Activated naive CD4-positive, alpha-beta T cell treated with anti-CD3 and anti-CD28 coated beads, Interleukin-2, amount 10 ng/mL, durations not matched to agents 7 days and 5 days (primary cell): ENCODE measurements around the gene SPATA12.
A peak's percentile ranks its signal among the peaks of the same experiment; 100 is the strongest.

Experiments used
- CTCF ChIA-PET: fragments of 350-600 bp; sonication (Branson Sonifier 250); formaldehyde crosslinking; loops from one replicate; lab custom pipeline; 2021; ENCODE audit warnings: antibody characterized with exemption; lab: Charles Lee
- DNase-seq: peaks from one replicate; pipeline ENCODE4 v3.0.0-alpha.2; 2020
- H3K27ac Mint-ChIP-seq: one replicate; pipeline ENCODE4 v1.8.0; 2021; ENCODE audit warnings: mild to moderate bottlenecking, moderate library complexity, mixed read lengths
- H3K27me3 Mint-ChIP-seq: one replicate; pipeline ENCODE4 v1.8.0; 2021; ENCODE audit warnings: mild to moderate bottlenecking, mixed read lengths
- H3K36me3 Mint-ChIP-seq: one replicate; pipeline ENCODE4 v1.8.0; 2021; ENCODE audit warnings: mixed read lengths
- H3K4me1 Mint-ChIP-seq: one replicate; pipeline ENCODE4 v1.8.0; 2021; ENCODE audit warnings: mixed read lengths
- H3K4me3 Mint-ChIP-seq: one replicate; pipeline ENCODE4 v1.8.0; 2021; ENCODE audit warnings: mild to moderate bottlenecking, moderate library complexity, mixed read lengths
- H3K9me3 Mint-ChIP-seq: one replicate; pipeline ENCODE4 v1.8.0; 2021; ENCODE audit warnings: mixed read lengths

The SPATA12 gene, protein sequence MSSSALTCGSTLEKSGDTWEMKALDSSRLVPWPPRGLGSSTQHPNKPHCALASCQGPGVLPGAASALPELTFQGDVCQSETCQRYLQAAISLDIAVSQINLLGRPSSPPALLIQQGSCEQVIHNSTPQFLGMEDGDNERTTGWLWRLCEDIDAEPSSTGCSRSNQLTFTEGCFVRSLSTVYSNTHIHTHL

DNA sequence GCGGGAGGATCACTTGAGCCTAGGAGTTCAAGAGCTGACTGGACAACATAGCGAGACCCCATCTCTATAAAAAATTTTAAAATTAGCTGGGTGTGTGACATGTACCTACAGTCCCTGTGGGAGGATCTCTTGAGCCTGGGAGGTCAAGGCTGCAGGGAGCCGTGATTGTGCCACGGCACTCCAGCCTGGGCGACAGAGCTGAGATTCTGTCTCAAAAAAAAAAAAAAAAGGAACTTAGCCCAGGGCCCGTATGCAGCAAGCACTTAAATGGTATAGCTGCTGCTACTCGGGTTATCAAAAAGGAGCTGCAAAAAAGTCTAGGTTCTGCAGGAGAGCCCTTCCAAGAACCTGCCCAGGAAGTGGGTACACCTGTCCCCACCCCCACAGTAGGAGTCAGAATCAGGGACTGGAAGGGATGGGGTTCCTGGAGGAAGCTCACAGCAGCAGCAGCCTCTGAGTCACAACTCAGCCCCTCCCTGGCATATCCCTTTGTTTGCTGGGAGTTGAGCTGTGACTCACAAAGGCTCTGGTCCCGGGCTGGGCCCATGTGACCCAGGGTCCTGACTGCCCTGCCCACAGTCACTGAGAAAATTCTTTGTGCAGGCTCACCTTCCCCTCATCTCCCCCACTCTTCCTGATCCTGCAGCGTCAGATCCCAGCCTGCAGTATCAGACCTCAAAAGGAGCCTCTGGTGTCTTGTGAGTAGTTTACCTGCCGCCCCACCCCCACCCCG is at the start of gene SPATA12:
Gene SPATA12, plus strand, starts transcription at position 576 of the 733 bp plus-strand sequence. CDS start 13,031 bp downstream, outside the sequence.
- H3K27me3 Mint-ChIP-seq = peaks cover 3% of the 10 kb centered on the region
- no peak within 1 kb of the TSS for H3K27ac Mint-ChIP-seq
- CTCF ChIA-PET = interaction anchor here (0.6 to 1.1 kb wide), 3 partner anchors 40 to 100 kb away, joined by 3 read pairs; no protein-coding TSS in a partner anchor
- peaks cover 4% of the 10 kb centered on the region for H3K4me1 Mint-ChIP-seq
- no peaks in the 10 kb centered on the region for H3K9me3 Mint-ChIP-seq
- H3K4me3 Mint-ChIP-seq = no peak within 1 kb of the TSS
- peak; percentile 24 for DNase-seq
- no peaks in the 10 kb centered on the region for H3K36me3 Mint-ChIP-seq

DNA sequence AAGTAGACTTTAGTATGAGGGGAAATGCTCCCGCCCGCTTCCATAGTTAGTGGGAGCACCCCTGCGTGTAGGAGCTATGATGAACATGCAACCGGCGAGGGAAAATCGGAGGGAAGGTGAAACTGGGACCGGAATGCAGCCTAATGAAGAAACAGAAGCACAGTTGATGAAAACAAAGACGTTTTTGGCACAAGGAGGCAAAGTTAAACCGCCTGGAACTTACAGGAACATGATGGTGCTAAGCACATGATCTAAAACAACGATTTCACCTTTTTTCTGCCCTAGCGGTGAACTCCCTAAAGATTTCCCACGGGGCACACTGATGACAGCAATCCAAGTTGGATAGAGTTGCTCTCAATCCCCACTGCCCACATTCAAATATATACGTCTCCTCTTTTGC is 49.4 kb upstream of the SPATA12 start:
- CTCF ChIA-PET = no interaction called here

DNA sequence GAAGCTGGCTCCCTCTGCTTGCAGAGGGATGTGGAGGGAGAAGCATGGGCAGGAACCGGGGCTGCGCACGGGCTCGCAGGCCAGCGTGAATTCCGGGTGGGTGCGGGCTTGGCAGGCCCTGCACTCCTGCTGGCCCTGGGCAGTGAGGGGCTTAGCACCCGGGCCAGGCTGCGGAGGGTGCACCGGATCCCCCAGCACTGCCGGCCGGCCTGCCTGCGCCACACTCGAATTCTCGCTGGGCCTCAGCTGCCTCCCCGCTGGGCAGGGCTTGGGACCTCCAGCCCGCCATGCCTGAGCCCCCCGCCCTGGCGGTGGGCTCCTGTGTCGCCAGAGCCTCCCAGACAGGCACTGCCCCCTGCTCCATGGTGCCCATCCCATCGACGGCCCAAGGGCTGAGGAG is 47.6 kb upstream of the SPATA12 start:
- H3K4me3 Mint-ChIP-seq = no peak overlapping the region
- no peak for DNase-seq
- peaks cover 1% of the 10 kb centered on the region for H3K4me1 Mint-ChIP-seq
- CTCF ChIA-PET = no interaction called here
- H3K27ac Mint-ChIP-seq = no peak overlapping the region
- H3K27me3 Mint-ChIP-seq = peaks cover 23% of the 10 kb centered on the region
- no peaks in the 10 kb centered on the region for H3K36me3 Mint-ChIP-seq
- no peaks in the 10 kb centered on the region for H3K9me3 Mint-ChIP-seq

More for the DNA sequence above, 49.4 kb upstream of the SPATA12 start:
- Mint-ChIP-seq H3K36me3 (no peaks in the 10 kb centered on the region), H3K27ac (no peak overlapping the region), H3K4me3 (no peak overlapping the region), H3K27me3 (peaks cover 19% of the 10 kb centered on the region), H3K9me3 (no peaks in the 10 kb centered on the region), H3K4me1 (peaks cover 9% of the 10 kb centered on the region)
- DNase-seq = no peak

DNA sequence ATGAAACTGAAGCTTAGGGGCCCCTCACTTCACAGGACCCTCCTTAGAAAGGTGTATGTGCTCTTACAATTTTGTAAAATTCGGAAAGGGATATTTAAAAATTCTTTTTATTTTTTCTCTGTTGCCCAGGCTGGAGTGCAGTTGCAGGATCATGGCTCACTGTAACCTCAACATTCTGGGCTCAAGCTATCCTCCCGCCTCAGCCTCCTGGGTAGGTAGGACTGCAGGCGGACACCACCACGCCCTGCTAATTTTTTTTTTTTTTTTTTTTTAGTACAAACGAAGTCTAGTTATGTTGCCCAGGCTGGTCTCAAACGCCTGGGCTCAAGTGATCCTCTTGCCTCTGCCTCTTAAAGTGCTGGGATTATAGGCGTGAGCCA is 45.1 kb upstream of the SPATA12 start:
- no peaks in the 10 kb centered on the region for H3K36me3 Mint-ChIP-seq
- peaks cover 22% of the 10 kb centered on the region for H3K27me3 Mint-ChIP-seq
- H3K27ac Mint-ChIP-seq = no peak overlapping the region
- CTCF ChIA-PET = no interaction called here
- no peaks in the 10 kb centered on the region for H3K9me3 Mint-ChIP-seq
- DNase-seq = no peak
- H3K4me1 Mint-ChIP-seq = no peaks in the 10 kb centered on the region
- H3K4me3 Mint-ChIP-seq = no peak overlapping the region

GRCh38 chr3:57015912-57016311 is 44.6 kb upstream of the SPATA12 start:
- no peak overlapping the region for H3K4me3 Mint-ChIP-seq
- peaks cover 24% of the 10 kb centered on the region for H3K27me3 Mint-ChIP-seq
- no peak for DNase-seq
- no peaks in the 10 kb centered on the region for H3K9me3 Mint-ChIP-seq
- no peak overlapping the region for H3K27ac Mint-ChIP-seq
- H3K4me1 Mint-ChIP-seq = no peaks in the 10 kb centered on the region
- no peaks in the 10 kb centered on the region for H3K36me3 Mint-ChIP-seq
- CTCF ChIA-PET = interaction anchor here (0.6 kb wide), 1 partner anchor 13 kb away, joined by 3 read pairs; no protein-coding TSS in a partner anchor

- Mint-ChIP-seq H3K36me3 (no peaks in the 10 kb centered on the region), H3K4me3 (no peak overlapping the region), H3K27ac (no peak overlapping the region), H3K9me3 (no peaks in the 10 kb centered on the region), H3K4me1 (no peaks in the 10 kb centered on the region), H3K27me3 (peaks cover 24% of the 10 kb centered on the region)
- DNase-seq = no peak
- CTCF ChIA-PET = interaction anchor here (1.0 kb wide), 1 partner anchor 22 kb away, joined by 4 read pairs; no protein-coding TSS in a partner anchor
Measured at GRCh38 chr3:57017459-57017845, 43.0 kb upstream of the SPATA12 start.

GRCh38 chr3:57018246-57018645 is 42.2 kb upstream of the SPATA12 start:
- H3K36me3 Mint-ChIP-seq = no peaks in the 10 kb centered on the region
- no peak overlapping the region for H3K27ac Mint-ChIP-seq
- no peak for DNase-seq
- no peaks in the 10 kb centered on the region for H3K4me1 Mint-ChIP-seq
- no peaks in the 10 kb centered on the region for H3K9me3 Mint-ChIP-seq
- CTCF ChIA-PET = no interaction called here
- no peak overlapping the region for H3K4me3 Mint-ChIP-seq
- peaks cover 24% of the 10 kb centered on the region for H3K27me3 Mint-ChIP-seq

DNA sequence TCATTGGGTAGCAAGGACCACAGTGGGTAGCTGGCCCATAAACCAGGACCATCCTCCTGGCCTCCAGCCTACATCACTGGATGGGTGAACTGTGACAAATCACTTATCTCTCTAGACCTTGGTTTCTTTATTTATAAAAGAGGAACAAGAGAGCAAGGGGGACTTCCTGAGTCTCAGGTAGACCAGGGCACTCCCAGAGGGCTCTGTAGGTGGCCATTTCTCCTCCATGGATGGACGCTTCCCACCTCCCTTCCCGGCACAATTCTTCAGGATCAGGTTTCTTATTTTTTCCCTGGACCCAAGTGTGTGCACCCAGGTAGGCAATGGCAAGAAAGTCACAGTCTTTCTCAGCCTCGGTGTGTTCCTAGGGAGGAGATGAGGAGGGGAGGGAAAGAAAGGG is 41.4 kb upstream of the SPATA12 start:
- no peaks in the 10 kb centered on the region for H3K36me3 Mint-ChIP-seq
- DNase-seq = no peak
- H3K27me3 Mint-ChIP-seq = peaks cover 24% of the 10 kb centered on the region
- CTCF ChIA-PET = no interaction called here
- no peaks in the 10 kb centered on the region for H3K9me3 Mint-ChIP-seq
- no peaks in the 10 kb centered on the region for H3K4me1 Mint-ChIP-seq
- no peak overlapping the region for H3K27ac Mint-ChIP-seq
- H3K4me3 Mint-ChIP-seq = no peak overlapping the region

DNA sequence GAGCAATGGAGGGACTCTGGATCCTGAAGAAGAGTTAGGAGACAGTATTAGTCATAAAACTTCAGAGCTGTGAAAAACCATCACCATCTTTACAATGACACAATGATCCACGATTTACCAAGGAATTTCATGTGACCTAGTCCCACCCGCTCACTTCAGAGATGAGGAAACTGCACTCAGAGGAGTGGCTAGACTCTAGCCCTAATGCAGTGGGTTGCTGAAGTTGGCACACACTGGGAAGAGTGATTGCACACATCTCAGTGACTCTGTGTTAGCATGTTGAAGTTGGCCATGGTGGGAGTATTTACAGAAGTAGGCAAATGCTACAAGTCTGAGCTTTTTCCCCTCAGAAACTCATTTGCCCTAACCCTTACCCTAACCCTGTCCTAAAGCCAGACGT is 35.2 kb upstream of the SPATA12 start:
- no peaks in the 10 kb centered on the region for H3K36me3 Mint-ChIP-seq
- H3K4me3 Mint-ChIP-seq = no peak overlapping the region
- no peaks in the 10 kb centered on the region for H3K4me1 Mint-ChIP-seq
- no peak for DNase-seq
- no peaks in the 10 kb centered on the region for H3K9me3 Mint-ChIP-seq
- no peak overlapping the region for H3K27ac Mint-ChIP-seq
- CTCF ChIA-PET = no interaction called here
- peaks cover 18% of the 10 kb centered on the region for H3K27me3 Mint-ChIP-seq

DNA sequence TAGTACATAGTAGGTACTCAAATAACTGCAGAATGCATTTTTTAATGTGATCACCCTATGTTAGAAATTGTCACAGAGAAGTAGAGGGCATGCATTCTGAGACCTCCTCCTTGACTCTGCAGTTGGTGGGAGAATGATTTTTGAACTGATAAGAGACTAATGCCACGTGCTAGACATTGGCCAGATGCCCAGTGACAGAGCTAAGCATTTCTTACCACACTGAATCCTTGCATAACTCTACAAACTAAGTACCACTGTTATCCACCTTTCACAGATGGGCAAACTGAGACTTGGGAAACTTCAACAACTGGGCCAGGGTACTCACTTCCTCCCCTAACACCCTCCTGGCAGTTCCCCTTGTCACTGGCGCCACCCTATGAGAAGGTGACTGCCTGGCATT is 33.5 kb upstream of the SPATA12 start:
- H3K27ac Mint-ChIP-seq = no peak overlapping the region
- H3K9me3 Mint-ChIP-seq = no peaks in the 10 kb centered on the region
- DNase-seq = no peak
- no peaks in the 10 kb centered on the region for H3K36me3 Mint-ChIP-seq
- H3K4me3 Mint-ChIP-seq = no peak overlapping the region
- no peaks in the 10 kb centered on the region for H3K4me1 Mint-ChIP-seq
- CTCF ChIA-PET = no interaction called here
- H3K27me3 Mint-ChIP-seq = peaks cover 19% of the 10 kb centered on the region

DNA sequence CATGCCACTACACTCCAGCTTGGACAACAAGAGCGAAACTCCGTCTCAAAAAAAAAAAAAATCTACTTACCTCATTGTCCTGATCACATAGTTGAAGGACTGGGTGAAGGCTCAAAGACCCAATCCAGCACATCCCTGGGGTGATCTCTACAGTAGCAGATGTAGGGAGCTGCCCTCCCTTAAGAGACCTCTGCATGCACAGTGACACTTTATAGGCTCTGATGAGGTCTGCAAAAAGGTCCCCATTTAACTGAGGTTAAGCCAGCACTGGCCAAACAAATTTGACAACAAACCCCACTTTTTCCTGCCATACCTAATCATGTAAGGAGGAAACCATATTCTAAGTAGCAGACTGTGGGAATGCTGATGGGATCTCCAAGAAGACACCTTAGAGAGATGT is 31.1 kb upstream of the SPATA12 start:
- Mint-ChIP-seq H3K36me3 (no peaks in the 10 kb centered on the region), H3K4me1 (no peaks in the 10 kb centered on the region), H3K27me3 (peaks cover 29% of the 10 kb centered on the region), H3K4me3 (no peak overlapping the region), H3K27ac (no peak overlapping the region), H3K9me3 (no peaks in the 10 kb centered on the region)
- CTCF ChIA-PET = no interaction called here
- no peak for DNase-seq

- DNase-seq = no peak
- Mint-ChIP-seq H3K27me3 (peaks cover 29% of the 10 kb centered on the region), H3K27ac (no peak overlapping the region), H3K4me3 (no peak overlapping the region), H3K4me1 (no peaks in the 10 kb centered on the region), H3K36me3 (no peaks in the 10 kb centered on the region), H3K9me3 (no peaks in the 10 kb centered on the region)
- CTCF ChIA-PET = no interaction called here
Measured at GRCh38 chr3:57029924-57030323, 30.5 kb upstream of the SPATA12 start.

- H3K4me1 Mint-ChIP-seq = no peaks in the 10 kb centered on the region
- peaks cover 24% of the 10 kb centered on the region for H3K27me3 Mint-ChIP-seq
- H3K36me3 Mint-ChIP-seq = no peaks in the 10 kb centered on the region
- no peak for DNase-seq
- no peak overlapping the region for H3K27ac Mint-ChIP-seq
- H3K4me3 Mint-ChIP-seq = no peak overlapping the region
- no peaks in the 10 kb centered on the region for H3K9me3 Mint-ChIP-seq
- CTCF ChIA-PET = no interaction called here
Measured at GRCh38 chr3:57030721-57031120, 29.7 kb upstream of the SPATA12 start.

DNA sequence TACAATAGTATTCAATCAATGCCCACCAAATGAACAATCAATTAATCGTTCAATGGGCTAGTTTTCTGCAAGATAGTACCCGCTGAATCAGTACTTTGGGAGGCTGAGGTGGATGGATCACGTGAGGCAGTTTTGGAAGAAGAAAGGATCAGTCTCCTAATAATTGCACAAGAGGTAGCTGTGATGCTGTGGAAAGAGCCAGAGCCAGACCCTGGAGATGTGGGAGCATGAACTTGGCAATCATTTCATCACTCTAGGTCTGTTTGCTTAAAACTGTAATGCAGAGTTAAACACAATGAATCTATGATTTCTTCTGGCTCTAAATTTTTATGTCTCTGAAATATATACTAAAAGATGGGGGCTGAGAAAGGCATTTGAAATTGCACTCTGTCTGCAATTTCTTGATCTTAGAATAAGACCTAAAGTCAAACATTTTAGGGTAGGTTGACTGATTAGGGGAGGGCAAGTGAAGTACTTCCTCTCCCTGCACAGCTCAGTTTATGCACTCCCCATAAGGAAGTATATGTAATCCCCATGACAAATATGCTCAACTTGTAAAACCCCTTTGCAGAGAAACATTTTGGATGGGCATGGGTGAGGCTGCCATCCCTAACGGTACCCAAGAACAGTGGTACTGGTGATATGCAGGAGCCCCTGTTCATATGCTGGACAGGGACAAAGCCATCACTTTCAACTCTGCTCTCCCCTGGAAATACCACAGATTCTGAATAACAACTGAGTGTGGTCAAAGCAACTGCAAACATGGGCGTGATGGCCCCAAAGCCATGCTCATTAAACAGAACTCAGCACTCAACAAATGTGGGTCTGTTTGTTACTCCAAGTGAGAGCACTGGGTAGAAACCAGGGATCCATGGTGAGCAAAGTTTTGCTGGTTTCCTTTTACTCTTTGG is 28.6 kb upstream of the SPATA12 start:
- peaks cover 23% of the 10 kb centered on the region for H3K27me3 Mint-ChIP-seq
- H3K9me3 Mint-ChIP-seq = no peaks in the 10 kb centered on the region
- H3K4me1 Mint-ChIP-seq = no peaks in the 10 kb centered on the region
- CTCF ChIA-PET = no interaction called here
- DNase-seq = no peak
- no peak overlapping the region for H3K4me3 Mint-ChIP-seq
- H3K27ac Mint-ChIP-seq = no peak overlapping the region
- no peaks in the 10 kb centered on the region for H3K36me3 Mint-ChIP-seq
